GM12892 (cell line): ENCODE data around the gene DNAH6.

Experiments used
- POLR2A ChIP-seq: IDR thresholded peaks from 2 replicates; pipeline ENCODE4 v1.6.1; 2011; ENCODE audit warnings: low read depth, low read length, control low read depth
- POLR2AphosphoS5 ChIP-seq: IDR thresholded peaks from 2 replicates; pipeline ENCODE4 v1.6.1; 2011; ENCODE audit warnings: low read depth, low read length, control low read depth

DNA sequence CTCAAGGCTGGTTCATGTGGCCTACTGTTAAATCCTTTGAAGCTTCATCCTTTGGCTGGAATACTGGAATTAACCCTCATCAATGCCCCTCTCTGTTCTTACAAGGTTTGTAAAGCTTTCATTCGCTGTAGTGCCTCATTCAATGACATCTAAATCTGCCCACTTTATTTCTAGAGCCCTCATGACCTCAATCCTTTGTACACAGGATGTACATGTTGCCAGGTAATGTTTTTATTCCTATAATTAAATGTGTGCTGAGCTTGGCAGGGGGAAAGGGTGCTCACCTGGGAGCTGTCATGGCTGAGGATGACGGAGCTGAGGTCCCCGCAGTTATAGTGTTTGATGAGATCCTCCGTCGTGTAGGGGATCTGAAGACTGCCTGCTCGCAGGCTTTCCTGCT lies 325.3 kb downstream of the DNAH6 start:
- TF ChIP-seq POLR2A (no peak), POLR2AphosphoS5 (no peak)
